T-cell (primary cell): Measurements from ENCODE around the gene TRIM33. TPM values are rescaled to one million over a fixed set of nuclear protein-coding genes. Genes with fewer than 3 reads are reported as not detected.
"Not testable (repeated sequence)": the region's sequence is repeated elsewhere in the genome, so short reads cannot be mapped to it uniquely, and the experiment has no call there.

ENCODE experiments used
- ATAC-seq, 4 experiments: fragments of 200-7000 bp in 3 of 4; fragments of 150-1000 bp in 1 of 4; cut with Tn5 transposase; replicated peaks in 1 of 4; 1 replicate in 3 of 4; 2 replicates in 1 of 4; pipeline ENCODE4 v1.10.0; 2021; ENCODE audit warnings: moderate library complexity in 3 of 4, mild to moderate bottlenecking in 2 of 4, moderate number of reproducible peaks in 1 of 4
- CTCF ChIA-PET, 2 donors: fragments of 300-600 bp; sonication (Branson Sonifier 250); formaldehyde crosslinking; loops; one replicate each; lab custom pipeline; 2022; ENCODE audit warnings: antibody characterized with exemption in 2 of 2; lab: Charles Lee
- POLR2A ChIA-PET, 2 donors: fragments of 300-600 bp; sonication (Branson Sonifier 250); formaldehyde crosslinking; loops; one replicate each; lab custom pipeline; 2022; ENCODE audit warnings: antibody characterized with exemption in 2 of 2; lab: Charles Lee
- DNase-seq, 35 experiments: peaks; one replicate each; pipeline versions ENCODE4 v3.0.0 to v3.0.0-alpha.2; 2013 to 2023
- H3K27ac ChIP-seq: one replicate; pipeline ENCODE4 v1.5.1; 2013; ENCODE audit warnings: low read length
- H3K27me3 ChIP-seq, 2 experiments: replicated peaks in 1 of 2; 1 replicate in 1 of 2; 2 replicates in 1 of 2; pipeline versions ENCODE4 v1.6.1 to v1.7.0; 2013; ENCODE audit warnings: low read length in 1 of 2, mixed read lengths in 1 of 2; ENCODE audit not compliant: control insufficient read depth in 2 of 2, insufficient read depth in 2 of 2; ENCODE audit errors: extremely low read depth in 1 of 2
- H3K36me3 ChIP-seq, 2 donors: 1 replicate in 1 of 2; 2 replicates in 1 of 2; pipeline versions ENCODE4 v1.6.1 to v1.7.0; 2013; ENCODE audit warnings: low read length in 1 of 2; ENCODE audit not compliant: control insufficient read depth in 2 of 2, insufficient read depth in 1 of 2; ENCODE audit errors: extremely low read depth in 1 of 2
- H3K4me1 ChIP-seq, 2 experiments: 1 replicate in 1 of 2; 2 replicates in 1 of 2; pipeline versions ENCODE4 v1.6.1 to v1.7.0; 2013; ENCODE audit warnings: low read length in 2 of 2, mixed read lengths in 1 of 2; ENCODE audit not compliant: insufficient read depth in 2 of 2, control insufficient read depth in 1 of 2; ENCODE audit errors: extremely low read depth in 1 of 2
- H3K4me3 ChIP-seq, 2 donors: 1 replicate in 1 of 2; 2 replicates in 1 of 2; pipeline versions ENCODE4 v1.5.1 to v1.7.0; 2013; ENCODE audit warnings: mild to moderate bottlenecking in 2 of 2, low read length in 1 of 2, moderate library complexity in 1 of 2; ENCODE audit not compliant: control insufficient read depth in 1 of 2; ENCODE audit errors: extremely low read depth in 1 of 2
- H3K9me3 ChIP-seq: 2 replicates; pipeline ENCODE4 v1.7.0; 2013
- H3K27ac Mint-ChIP-seq, 2 donors: one replicate each; pipeline ENCODE4 v1.8.0; 2020 to 2021; ENCODE audit warnings: mild to moderate bottlenecking in 2 of 2, mixed read lengths in 2 of 2
- H3K27me3 Mint-ChIP-seq, 2 donors: one replicate each; pipeline ENCODE4 v1.8.0; 2021 to 2022; ENCODE audit warnings: mixed read lengths in 2 of 2
- H3K36me3 Mint-ChIP-seq: one replicate; pipeline ENCODE4 v1.8.0; 2021; ENCODE audit warnings: mixed read lengths
- H3K4me1 Mint-ChIP-seq, 3 donors: one replicate each; pipeline ENCODE4 v1.8.0; 2020 to 2022; ENCODE audit warnings: mixed read lengths in 3 of 3, mild to moderate bottlenecking in 1 of 3
- H3K4me3 Mint-ChIP-seq, 3 donors: one replicate each; pipeline ENCODE4 v1.8.0; 2020 to 2022; ENCODE audit warnings: mild to moderate bottlenecking in 3 of 3, mixed read lengths in 3 of 3, moderate library complexity in 3 of 3
- H3K9me3 Mint-ChIP-seq, 3 donors: one replicate each; pipeline ENCODE4 v1.8.0; 2020 to 2022; ENCODE audit warnings: mixed read lengths in 3 of 3
- WGBS: methylation state at CpG from one replicate; pipeline ENCODE4 v1.1.5; 2013; ENCODE audit warnings: missing lambda C conversion rate; ENCODE audit not compliant: insufficient coverage; 5-methylcytosine and 5-hydroxymethylcytosine counted together
- total RNA-seq, 35 experiments: library from RNA in 6 of 35; stranded (reverse) in 6 of 35; fragments of 120-200 nt in 1 of 35; gene quantifications; one replicate each; pipeline versions ENCODE4 v1.2.1 to v1.2.4 and lab custom pipeline; 2013 to 2026

The TRIM33 gene
- total RNA-seq, 5 donors from 2014 or later (not counting 1 experiment from before 2014, with no cell fraction given) = 41.6 to 60.6 (median 47.3) TPM

DNA sequence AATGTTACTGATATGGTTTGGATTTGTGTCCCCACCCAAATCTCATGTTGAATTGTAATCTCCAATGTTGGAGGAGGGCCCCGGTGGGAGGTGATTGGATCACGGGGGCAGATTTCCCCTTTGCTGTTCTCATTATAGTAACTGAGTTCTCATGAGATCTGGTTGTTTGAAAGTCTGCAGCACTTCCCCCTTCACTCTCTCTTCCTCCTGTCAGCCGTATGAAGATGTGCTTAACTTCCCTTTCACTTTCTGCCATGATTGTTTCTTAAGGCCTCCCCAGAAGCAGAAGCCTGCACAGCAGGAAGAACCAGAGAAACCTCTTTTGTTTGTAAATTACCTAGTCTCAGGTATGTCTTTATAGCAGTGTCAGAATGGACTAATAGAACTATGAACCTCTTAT is 28.4 kb downstream of the TRIM33 start:
- CTCF ChIA-PET = no interaction called here
- no peaks in the 10 kb centered on the region for H3K9me3 ChIP-seq

DNA sequence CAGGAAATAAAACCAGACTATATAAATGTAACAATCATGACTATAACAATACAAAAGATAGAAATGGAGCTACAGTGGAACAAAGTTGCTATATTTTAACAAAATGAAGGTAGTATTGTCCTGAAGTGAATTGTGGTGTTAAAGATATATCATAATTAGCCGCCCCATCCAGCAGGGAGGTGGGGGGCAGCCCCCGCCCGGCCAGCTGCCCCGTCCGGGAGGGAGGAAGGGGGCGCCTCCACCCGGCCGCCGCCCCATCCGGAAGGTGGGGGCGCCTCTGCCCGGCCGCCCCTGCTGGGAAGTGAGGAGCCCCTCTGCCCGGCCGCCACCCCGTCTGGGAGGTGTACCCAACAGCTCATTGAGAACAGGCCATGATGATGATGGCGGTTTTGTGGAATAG is 31.4 kb downstream of the TRIM33 start:
- peaks cover 16% of the 10 kb centered on the region for H3K36me3 Mint-ChIP-seq
- DNase-seq, H3K36me3 ChIP-seq, H3K27ac Mint-ChIP-seq, ATAC-seq, H3K27me3 Mint-ChIP-seq, H3K9me3 ChIP-seq, H3K4me3 ChIP-seq, H3K27ac ChIP-seq, H3K9me3 Mint-ChIP-seq, CTCF ChIA-PET, H3K27me3 ChIP-seq, POLR2A ChIA-PET: not testable (repeated sequence)
- WGBS = no CpG with 5 or more reads among the region's 17 CpGs
- peak overlapping the region in 1 of 3 donors; percentile 12 for H3K4me3 Mint-ChIP-seq
- peaks cover 61 to 72% (median 66%) of the 10 kb centered on the region in 3 donors for H3K4me1 Mint-ChIP-seq
- H3K4me1 ChIP-seq = peaks cover 0 to 24% of the 10 kb centered on the region in 2 experiments

More for the DNA sequence above, 28.4 kb downstream of the TRIM33 start:
- Mint-ChIP-seq H3K9me3 (peaks cover 3 to 6% (median 4%) of the 10 kb centered on the region in 3 donors), H3K27ac (peak overlapping the region; percentile 73 to 84), H3K27me3 (no peaks in the 10 kb centered on the region), H3K4me1 (peaks cover 54 to 65% (median 58%) of the 10 kb centered on the region in 3 donors), H3K4me3 (peak overlapping the region; percentile 1 to 40 (median 21)), H3K36me3 (peaks cover 19% of the 10 kb centered on the region)
- peaks cover 2 to 25% of the 10 kb centered on the region in 2 experiments for H3K4me1 ChIP-seq
- H3K36me3 ChIP-seq = no peaks in the 10 kb centered on the region
- no peaks in the 10 kb centered on the region for H3K27me3 ChIP-seq
- peak in 29 of 35 experiments; percentile 3 to 42 (median 18) for DNase-seq
- peak; percentile 75 to 85 (median 78) for ATAC-seq
- H3K4me3 ChIP-seq = no peak overlapping the region
- H3K27ac ChIP-seq = peak overlapping the region; percentile 53
- POLR2A ChIA-PET = interaction anchor here in 1 of 2 donors (1.0 kb wide), 1 partner anchor 29 kb away, joined by 4 read pairs; no protein-coding TSS in a partner anchor
- no CpG with 5 or more reads among the region's 3 CpGs for WGBS

DNA sequence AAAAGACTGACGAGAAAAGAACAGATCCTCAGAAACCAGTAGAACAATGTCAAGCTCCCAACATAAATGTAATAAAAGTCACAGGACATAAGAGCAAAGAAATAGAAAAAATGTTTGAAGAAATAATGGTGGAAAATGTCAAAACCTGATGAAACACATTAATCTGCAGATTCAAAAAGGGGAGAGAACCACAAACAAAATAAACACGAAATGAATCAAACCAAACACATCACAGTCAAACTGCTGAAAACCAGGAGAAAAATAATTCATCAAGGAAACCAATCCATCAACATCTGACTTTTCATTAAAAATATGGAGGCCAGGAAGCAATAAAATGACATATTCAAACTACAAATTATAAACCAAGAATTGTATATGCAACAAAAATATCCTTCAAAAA is 31.9 kb downstream of the TRIM33 start:
- H3K27ac Mint-ChIP-seq = no peak overlapping the region

DNA sequence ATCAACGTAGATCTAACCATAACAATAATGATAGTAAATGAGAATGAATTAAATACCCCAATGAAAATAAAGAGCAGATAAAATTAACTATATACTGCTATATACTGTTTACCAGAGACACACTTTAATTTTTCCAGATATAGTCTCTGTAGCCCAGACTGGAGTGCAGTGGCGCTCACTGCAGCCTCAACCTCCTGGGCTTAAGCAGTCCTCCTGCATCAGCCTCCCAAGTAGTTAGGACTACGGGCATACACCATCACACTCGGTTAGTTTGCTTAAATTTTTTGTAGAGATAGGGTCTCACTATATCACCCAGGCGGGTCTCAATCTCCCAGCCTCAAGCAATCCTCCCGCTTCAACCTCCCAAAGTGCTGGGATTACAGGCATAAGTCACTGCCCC is 37.2 kb downstream of the TRIM33 start:
- H3K4me3 Mint-ChIP-seq = no peak overlapping the region
- peaks cover 5 to 13% of the 10 kb centered on the region in 2 experiments for H3K4me1 ChIP-seq
- DNase-seq = no peak
- no peak overlapping the region for H3K27ac ChIP-seq
- no peaks in the 10 kb centered on the region for H3K27me3 Mint-ChIP-seq
- 100% methylated on average over 1 of the region's 6 CpGs for WGBS
- H3K27ac Mint-ChIP-seq = peak overlapping the region in 1 of 2 donors; percentile 1
- peaks cover 66 to 76% (median 69%) of the 10 kb centered on the region in 3 donors for H3K4me1 Mint-ChIP-seq
- peaks cover 16% of the 10 kb centered on the region for H3K36me3 Mint-ChIP-seq
- H3K9me3 ChIP-seq = no peaks in the 10 kb centered on the region
- no peak for ATAC-seq
- CTCF ChIA-PET = no interaction called here
- no peak overlapping the region for H3K4me3 ChIP-seq
- H3K9me3 Mint-ChIP-seq = peaks cover 0 to 5% (median 4%) of the 10 kb centered on the region in 3 donors
- no peaks in the 10 kb centered on the region for H3K36me3 ChIP-seq
- H3K27me3 ChIP-seq = no peaks in the 10 kb centered on the region
- POLR2A ChIA-PET = interaction anchor here (0.6 to 0.7 kb wide), 2 partner anchors 38 to 49 kb away, joined by 3 to 6 read pairs; no protein-coding TSS in a partner anchor

More for the DNA sequence above, 31.9 kb downstream of the TRIM33 start:
- Histone ChIP-seq H3K4me3 (no peak overlapping the region), H3K27me3 (no peaks in the 10 kb centered on the region), H3K9me3 (no peaks in the 10 kb centered on the region), H3K36me3 (no peaks in the 10 kb centered on the region), H3K27ac (no peak overlapping the region), H3K4me1 (peaks cover 0 to 24% of the 10 kb centered on the region in 2 experiments)
- DNase-seq = no peak
- peaks cover 3 to 6% (median 4%) of the 10 kb centered on the region in 3 donors for H3K9me3 Mint-ChIP-seq
- peak overlapping the region in 1 of 3 donors; percentile 12 for H3K4me3 Mint-ChIP-seq
- ATAC-seq = no peak
- ChIA-PET POLR2A (no interaction called here), CTCF (no interaction called here)
- peaks cover 62 to 72% (median 66%) of the 10 kb centered on the region in 3 donors for H3K4me1 Mint-ChIP-seq
- no peaks in the 10 kb centered on the region for H3K27me3 Mint-ChIP-seq
- no CpG with 5 or more reads among the region's 2 CpGs for WGBS
- H3K36me3 Mint-ChIP-seq = peaks cover 16% of the 10 kb centered on the region

DNA sequence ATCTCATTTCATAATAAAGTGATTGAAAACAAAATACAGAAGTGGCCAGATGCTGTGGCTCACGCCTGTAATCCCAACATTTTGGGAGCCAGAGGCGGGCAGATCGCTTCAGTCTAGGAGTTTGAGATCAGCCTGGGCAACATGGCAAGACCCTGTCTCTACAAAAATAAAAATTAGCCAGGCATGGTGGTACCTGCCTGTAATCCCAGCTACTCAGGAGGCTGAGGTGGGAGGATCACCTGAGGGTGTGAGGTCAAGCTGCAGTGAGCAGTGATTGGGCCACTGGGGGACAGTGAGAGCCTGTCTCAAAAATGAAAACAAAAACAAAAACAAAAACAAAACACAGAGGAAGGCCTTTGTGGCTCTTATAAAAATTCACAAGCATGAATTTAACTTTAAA is 38.6 kb downstream of the TRIM33 start:
- Histone ChIP-seq H3K27ac (no peak overlapping the region), H3K9me3 (no peaks in the 10 kb centered on the region), H3K4me1 (peaks cover 15 to 18% of the 10 kb centered on the region in 2 experiments), H3K36me3 (no peaks in the 10 kb centered on the region), H3K27me3 (no peaks in the 10 kb centered on the region), H3K4me3 (no peak overlapping the region)
- Mint-ChIP-seq H3K27ac (no peak overlapping the region), H3K4me1 (peaks cover 72 to 78% (median 74%) of the 10 kb centered on the region in 3 donors), H3K4me3 (no peak overlapping the region), H3K9me3 (peaks cover 0 to 5% (median 4%) of the 10 kb centered on the region in 3 donors), H3K27me3 (no peaks in the 10 kb centered on the region), H3K36me3 (peaks cover 16% of the 10 kb centered on the region)
- DNase-seq (no peak), ATAC-seq (no peak)
- ChIA-PET POLR2A (no interaction called here), CTCF (no interaction called here)
- WGBS = no CpG with 5 or more reads among the region's 3 CpGs

DNA sequence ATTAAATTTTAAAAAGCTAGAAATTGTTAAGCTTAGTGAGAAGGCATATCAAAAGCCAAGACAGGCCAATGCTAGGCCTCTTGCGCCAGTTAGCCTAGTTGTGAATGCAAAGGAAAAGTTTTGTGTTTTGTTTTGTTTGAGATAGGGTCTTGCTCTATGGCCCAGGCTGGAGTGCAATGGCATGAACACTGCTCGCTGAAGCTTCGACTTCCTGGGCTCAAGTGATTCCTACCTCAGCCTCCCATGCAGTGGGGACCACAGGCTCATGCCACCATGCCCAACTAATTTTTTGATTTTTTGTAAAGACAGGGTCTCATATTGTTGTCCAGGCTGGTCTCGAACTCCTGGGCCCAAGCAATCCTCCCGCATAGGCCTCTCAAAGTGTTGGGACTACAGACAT is 40.3 kb downstream of the TRIM33 start:
- Mint-ChIP-seq H3K4me3 (no peak overlapping the region), H3K9me3 (peaks cover 0 to 5% (median 4%) of the 10 kb centered on the region in 3 donors), H3K36me3 (peaks cover 16% of the 10 kb centered on the region), H3K27me3 (no peaks in the 10 kb centered on the region), H3K4me1 (peaks cover 72 to 82% (median 74%) of the 10 kb centered on the region in 3 donors), H3K27ac (no peak overlapping the region)
- no peaks in the 10 kb centered on the region for H3K36me3 ChIP-seq
- peaks cover 18 to 21% of the 10 kb centered on the region in 2 experiments for H3K4me1 ChIP-seq
- H3K4me3 ChIP-seq = no peak overlapping the region
- ChIA-PET CTCF (interaction anchor here in 1 of 2 donors (0.6 to 1.2 kb wide), 2 partner anchors 43 to 58 kb away, joined by 3 to 4 read pairs; no protein-coding TSS in a partner anchor), POLR2A (no interaction called here)
- H3K9me3 ChIP-seq = no peaks in the 10 kb centered on the region
- no peaks in the 10 kb centered on the region for H3K27me3 ChIP-seq
- WGBS = 91% methylated on average over 3 of the region's 5 CpGs
- H3K27ac ChIP-seq = no peak overlapping the region
- ATAC-seq = no peak
- DNase-seq = no peak
